ENCODE measurements around the gene DMBX1. TPM values are rescaled to one million over a fixed set of nuclear protein-coding genes. Genes with fewer than 3 reads are reported as not detected.

DMBX1 gene
- total RNA-seq, 1 experiment from 2014 or later, result 2.3 TPM

DNA sequence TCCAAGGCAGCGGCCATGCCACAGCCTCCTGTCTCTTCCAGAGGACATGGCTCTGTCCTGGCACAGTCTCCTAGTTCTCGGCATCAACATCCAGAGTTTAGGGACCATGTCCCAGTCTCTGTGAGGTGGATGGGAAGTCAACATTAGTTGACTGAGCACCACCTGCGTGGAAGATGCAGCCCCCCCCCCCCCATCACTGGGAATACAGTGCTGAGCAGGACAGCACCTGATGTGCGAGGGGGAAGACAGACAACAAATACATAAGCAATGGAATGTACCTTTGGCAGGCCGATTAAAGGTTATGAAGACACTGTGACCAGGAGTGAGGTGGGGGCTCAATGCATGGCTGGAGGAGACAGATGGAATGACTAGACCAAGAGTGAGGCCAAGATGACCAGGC lies 35.2 kb downstream of the DMBX1 start:
- no peak overlapping the region for H2BK12ac ChIP-seq (ENCODE audit: insufficient read length, low read depth, low read length)
- H3K4ac ChIP-seq (ENCODE audit: low read depth, low read length), result no peak overlapping the region
- H3K23me2 ChIP-seq (ENCODE audit: insufficient read length, low read depth, low read length, poor library complexity, severe bottlenecking), result no peaks in the 10 kb centered on the region
- H3K79me1 ChIP-seq (ENCODE audit: insufficient read depth, low read depth, low read length, poor library complexity, severe bottlenecking), result no peaks in the 10 kb centered on the region
- no peak overlapping the region for H2BK120ac ChIP-seq (ENCODE audit: low read depth, low read length, poor library complexity, severe bottlenecking)
- no peaks in the 10 kb centered on the region; a peak in 2 of 5 replicates for H3K9me3 Mint-ChIP-seq
- H3K36me3 Mint-ChIP-seq (ENCODE audit: insufficient read depth in 1 of 3, low read depth in 3 of 3), result no peaks in the 10 kb centered on the region
- H2BK5ac ChIP-seq (ENCODE audit: insufficient read length, low read length), result no peak overlapping the region
- no peak overlapping the region for H3K9ac ChIP-seq (ENCODE audit: extremely low read depth, insufficient read length, low read length)
- H2BK20ac ChIP-seq (ENCODE audit: low read depth, low read length, poor library complexity, severe bottlenecking), result no peak overlapping the region
- TF ChIP-seq, protein P1, sequence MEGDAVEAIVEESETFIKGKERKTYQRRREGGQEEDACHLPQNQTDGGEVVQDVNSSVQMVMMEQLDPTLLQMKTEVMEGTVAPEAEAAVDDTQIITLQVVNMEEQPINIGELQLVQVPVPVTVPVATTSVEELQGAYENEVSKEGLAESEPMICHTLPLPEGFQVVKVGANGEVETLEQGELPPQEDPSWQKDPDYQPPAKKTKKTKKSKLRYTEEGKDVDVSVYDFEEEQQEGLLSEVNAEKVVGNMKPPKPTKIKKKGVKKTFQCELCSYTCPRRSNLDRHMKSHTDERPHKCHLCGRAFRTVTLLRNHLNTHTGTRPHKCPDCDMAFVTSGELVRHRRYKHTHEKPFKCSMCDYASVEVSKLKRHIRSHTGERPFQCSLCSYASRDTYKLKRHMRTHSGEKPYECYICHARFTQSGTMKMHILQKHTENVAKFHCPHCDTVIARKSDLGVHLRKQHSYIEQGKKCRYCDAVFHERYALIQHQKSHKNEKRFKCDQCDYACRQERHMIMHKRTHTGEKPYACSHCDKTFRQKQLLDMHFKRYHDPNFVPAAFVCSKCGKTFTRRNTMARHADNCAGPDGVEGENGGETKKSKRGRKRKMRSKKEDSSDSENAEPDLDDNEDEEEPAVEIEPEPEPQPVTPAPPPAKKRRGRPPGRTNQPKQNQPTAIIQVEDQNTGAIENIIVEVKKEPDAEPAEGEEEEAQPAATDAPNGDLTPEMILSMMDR (conservative IDR thresholded peaks at IDR 0.05), result no peak
- no peak overlapping the region for H4K5ac ChIP-seq (ENCODE audit: insufficient read length, low read depth, low read length)
- H3K79me2 ChIP-seq (ENCODE audit: insufficient read depth, low read length), result no peaks in the 10 kb centered on the region
- no peak overlapping the region for H2BK15ac ChIP-seq (ENCODE audit: low read depth, low read length)
- H4K8ac ChIP-seq (replicated peaks; ENCODE audit: insufficient read length, low read depth, low read length), result no peak overlapping the region
- H3K27ac ChIP-seq (ENCODE audit: insufficient read length, low read depth, low read length), result no peak overlapping the region
- H3K4me3 Mint-ChIP-seq, result peak overlapping the region; percentile 1 to 34; a peak in 3 of 5 replicates
- WGBS (ENCODE audit: extremely low coverage, insufficient read length, low lambda C conversion rate), result no CpG with 5 or more reads among the region's 5 CpGs
- no peak overlapping the region for H3K23ac ChIP-seq (ENCODE audit: insufficient read length, low read depth, low read length)
- H3K18ac ChIP-seq (ENCODE audit: insufficient read length, low read depth, low read length), result no peak overlapping the region
- H3K56ac ChIP-seq (ENCODE audit: insufficient read length, low read depth, low read length), result no peak overlapping the region
- no peaks in the 10 kb centered on the region for H3K9me3 ChIP-seq (ENCODE audit: control insufficient read depth, low read depth, low read length)
- H3K27me3 ChIP-seq (ENCODE audit: insufficient read depth, low read length), result peaks cover 11% of the 10 kb centered on the region; the same call in 1 of the 2 replicates
- H2AK5ac ChIP-seq (ENCODE audit: insufficient read length, low read length), result no peak overlapping the region
- H4K91ac ChIP-seq (ENCODE audit: insufficient read length, low read depth, low read length), result no peak overlapping the region
- no peak overlapping the region; a peak in 1 of 7 replicates for H3K27ac Mint-ChIP-seq
- H3K4me1 Mint-ChIP-seq, result peaks cover 78% of the 10 kb centered on the region in 2 experiments
- no peak overlapping the region for H3K14ac ChIP-seq (ENCODE audit: insufficient read depth, low read length)
- no peaks in the 10 kb centered on the region for H4K20me1 ChIP-seq (ENCODE audit: control insufficient read depth, insufficient read depth, insufficient read length)
- no peak for DNase-seq
- H3K4me2 ChIP-seq (ENCODE audit: insufficient read depth, insufficient read length, low read length), result no peak overlapping the region
- peaks cover 89% of the 10 kb centered on the region for H3K27me3 Mint-ChIP-seq (ENCODE audit: low read depth)
- H3T11ph ChIP-seq (ENCODE audit: low read length), result no peak overlapping the region
- peaks cover 12% of the 10 kb centered on the region; the same call in 1 of the 2 replicates for H3K4me1 ChIP-seq (ENCODE audit: insufficient read depth, low read length)
- no peak overlapping the region for H2AFZ ChIP-seq (ENCODE audit: low read length)
